Psoas muscle (tissue), 8 donors: ENCODE data around the gene DAP. TPM values are rescaled to one million over a fixed set of nuclear protein-coding genes. Genes with fewer than 3 reads are reported as not detected.
A peak's percentile ranks its signal among the peaks of the same experiment; 100 is the strongest.
"Not testable (repeated sequence)": the region's sequence is repeated elsewhere in the genome, so short reads cannot be mapped to it uniquely, and the experiment has no call there.

Source experiments
- ATAC-seq, 4 donors: fragments of 200-7000 bp; cut with Tn5 transposase; one replicate each; pipeline ENCODE4 v1.9.1; 2020; ENCODE audit warnings: moderate library complexity in 3 of 4, mild to moderate bottlenecking in 2 of 4
- DNase-seq, 2 donors: peaks; one replicate each; pipeline ENCODE4 v3.0.0-alpha.2; 2020
- H3K27ac ChIP-seq: fragments of 200-600 bp; one replicate; pipeline ENCODE4 v1.8.0; 2022
- H3K27me3 ChIP-seq, 3 donors: fragments of 200-600 bp in 1 of 3; one replicate each; pipeline versions ENCODE4 v1.6.1 to v1.8.0; 2013 to 2022; ENCODE audit warnings: low read length in 2 of 3, mild to moderate bottlenecking in 2 of 3, moderate library complexity in 1 of 3; ENCODE audit not compliant: insufficient read depth in 3 of 3
- H3K36me3 ChIP-seq, 2 donors: fragments of 200-600 bp in 1 of 2; one replicate each; pipeline versions ENCODE4 v1.6.1 to v1.8.0; 2013 to 2022; ENCODE audit warnings: low read depth in 1 of 2, mild to moderate bottlenecking in 1 of 2, moderate library complexity in 1 of 2; ENCODE audit not compliant: insufficient read depth in 1 of 2
- H3K4me1 ChIP-seq: fragments of 200-600 bp; one replicate; pipeline ENCODE4 v1.8.0; 2022
- H3K4me3 ChIP-seq: fragments of 200-600 bp; one replicate; pipeline ENCODE4 v1.8.0; 2022; ENCODE audit warnings: mild to moderate bottlenecking
- H3K9me3 ChIP-seq: fragments of 200-600 bp; one replicate; pipeline ENCODE4 v1.8.0; 2022
- CTCF ChIP-seq: fragments of 200-600 bp; IDR thresholded peaks from one replicate; pipeline ENCODE4 v1.8.0; 2022; ENCODE audit warnings: antibody characterized with exemption
- WGBS, 3 donors: extraction: QIAGEN DNeasy Blood & Tissue Kit; methylation state at CpG; one replicate each; pipeline versions ENCODE4 v1.1.6 to v1.1.7; 2013; 5-methylcytosine and 5-hydroxymethylcytosine counted together
- intact Hi-C, 2 donors: fragments of 100-400 bp; cut with DNase I; formaldehyde crosslinking; loops; one replicate each; pipeline versions ENCODE4 v1.11.0 to v1.14.2; 2022
- polyA plus RNA-seq, 3 donors: library from polyadenylated mRNA; stranded (reverse); fragments of 200-250 nt; gene quantifications; one replicate each; pipeline ENCODE4 v1.2.3, GENCODE V29; 2013
- total RNA-seq, 4 donors: library from RNA; stranded (reverse); fragmentation: NEBNext Ultra II Directional in 2 of 4; extraction: Animal tissue kit (Norgen Biotek cat#: 25700) in 2 of 4; gene quantifications; one replicate each; pipeline versions ENCODE4 v1.2.1 to v1.2.4, GENCODE V29; 2021 to 2023
- donor health status: healthy with polysubstance abuse.
- donor health status: DM: no; HTN: no; CAD: no; lungs with moderate emphysema.
- donor health status: Bipolar disorder and iron deficiency.
- donor health status: healthy.
- donor health status: DM: yes; HTN: yes; CAD: no.
- donor health status: DM: no; HTN: no; CAD: no.
- donor health status: DM: no; HTN: no; CAD: no.
- donor health status: DM: yes; HTN: yes; CAD: no.

DAP gene
- total and polyA plus RNA-seq, 7 donors: 3.6 to 8.1 (median 5.1) TPM

- 88 to 91% (median 90%) methylated on average over 10 of the region's 10 CpGs for WGBS, 3 donors
- no peak for DNase-seq
- Histone ChIP-seq H3K4me3 (no peak overlapping the region), H3K4me1 (no peaks in the 10 kb centered on the region), H3K36me3 (peaks cover 0 to 2% of the 10 kb centered on the region in 2 donors), H3K9me3 (no peaks in the 10 kb centered on the region), H3K27ac (no peak overlapping the region), H3K27me3 (no peaks in the 10 kb centered on the region)
- ATAC-seq: no peak
- intact Hi-C loops: no loop called here
- TF ChIP-seq CTCF: no peak
These were observed 34.7 kb downstream of the DAP start for GRCh38 chr5:10726179-10726912.

GRCh38 chr5:10725636-10726035, 35.4 kb downstream of the DAP start:
- no peak for TF ChIP-seq CTCF
- H3K9me3 ChIP-seq: no peaks in the 10 kb centered on the region
- peaks cover 0 to 2% of the 10 kb centered on the region in 2 donors for H3K36me3 ChIP-seq
- H3K27me3 ChIP-seq: no peaks in the 10 kb centered on the region
- no peaks in the 10 kb centered on the region for H3K4me1 ChIP-seq
- WGBS, 3 donors: 52 to 84% (median 62%) methylated on average over 1 of the region's 1 CpG
- no peak overlapping the region for H3K4me3 ChIP-seq
- ATAC-seq (no peak), DNase-seq (no peak)
- intact Hi-C loops: no loop called here
- H3K27ac ChIP-seq: peak overlapping the region; percentile 33

GRCh38 chr5:10724781-10725507, 36.1 kb downstream of the DAP start:
- no peak for TF ChIP-seq CTCF
- H3K27me3 ChIP-seq: no peaks in the 10 kb centered on the region
- no peak overlapping the region for H3K4me3 ChIP-seq
- peak; percentile 34 to 67 (median 62) for ATAC-seq
- no peaks in the 10 kb centered on the region for H3K36me3 ChIP-seq
- no peaks in the 10 kb centered on the region for H3K9me3 ChIP-seq
- peak overlapping the region; percentile 33 for H3K27ac ChIP-seq
- no peaks in the 10 kb centered on the region for H3K4me1 ChIP-seq
- peak; percentile 41 to 79 for DNase-seq
- intact Hi-C loops: no loop called here
- WGBS, 3 donors: 35 to 60% (median 39%) methylated on average over 16 of the region's 16 CpGs

GRCh38 chr5:10723514-10723913, 37.5 kb downstream of the DAP start:
- DNase-seq (no peak), ATAC-seq (no peak)
- Histone ChIP-seq H3K27ac (no peak overlapping the region), H3K4me3 (no peak overlapping the region), H3K9me3 (no peaks in the 10 kb centered on the region), H3K36me3 (no peaks in the 10 kb centered on the region), H3K4me1 (no peaks in the 10 kb centered on the region), H3K27me3 (no peaks in the 10 kb centered on the region)
- WGBS, 3 donors: 96 to 97% (median 97%) methylated on average over 1 of the region's 1 CpG
- TF ChIP-seq CTCF: no peak
- intact Hi-C loops: no loop called here

GRCh38 chr5:10720766-10721165, 40.3 kb downstream of the DAP start:
- ATAC-seq, H3K4me3 ChIP-seq, DNase-seq, H3K27me3 ChIP-seq, H3K9me3 ChIP-seq, H3K36me3 ChIP-seq, H3K4me1 ChIP-seq, intact Hi-C loops, H3K27ac ChIP-seq: not testable (repeated sequence)
- 98 to 100% (median 99%) methylated on average over 4 of the region's 4 CpGs for whole genome bisulfite sequencing, 3 donors
